HL-60 (cell line): ENCODE measurements around the gene PPP1R3D.
A peak's percentile ranks its signal among the peaks of the same experiment; 100 is the strongest.

Source experiments
- DNase-seq, 2 experiments: peaks; one replicate each; pipeline ENCODE4 v3.0.0-alpha.2; 2010 to 2020; ENCODE audit warnings: low read depth in 1 of 2, low spot score in 1 of 2
- H3K27ac ChIP-seq: fragments of 250-450 bp; sonication (Bioruptor Pico); replicated peaks from 2 replicates; pipeline ENCODE4 v1.5.1; 2020; ENCODE audit warnings: mild to moderate bottlenecking, moderate library complexity
- H3K27me3 ChIP-seq: fragments of 250-450 bp; sonication (Bioruptor Pico); 2 replicates; pipeline ENCODE4 v1.5.1; 2021; ENCODE audit warnings: mild to moderate bottlenecking, moderate library complexity; ENCODE audit not compliant: insufficient read depth, poor library complexity, severe bottlenecking
- H3K4me3 ChIP-seq: replicated peaks from 2 replicates; pipeline ENCODE4 v1.5.1; 2011; ENCODE audit warnings: mild to moderate bottlenecking, control low read depth, low read length; ENCODE audit not compliant: insufficient read depth
- GABPA ChIP-seq: IDR thresholded peaks from 2 replicates; pipeline ENCODE4 v1.6.1; 2012; ENCODE audit warnings: low read depth
- POLR2AphosphoS5 ChIP-seq: IDR thresholded peaks from 2 replicates; pipeline ENCODE4 v1.6.1; 2012; ENCODE audit warnings: low read depth
- SPI1 ChIP-seq: IDR thresholded peaks from 2 replicates; pipeline ENCODE4 v1.6.1; 2012; ENCODE audit warnings: low read depth, mild to moderate bottlenecking, borderline replicate concordance
- TF ChIP-seq, protein P1 (sequence below): IDR thresholded peaks from one replicate; pipeline ENCODE4 v1.5.1; 2011; ENCODE audit warnings: low read length, control low read depth, inconsistent platforms; ENCODE audit not compliant: insufficient read depth
- TF ChIP-seq, protein P2 (sequence below): IDR thresholded peaks from 2 replicates; pipeline ENCODE4 v1.6.1; 2012; ENCODE audit warnings: low read depth; ENCODE audit not compliant: insufficient replicate concordance

The PPP1R3D gene

DNA sequence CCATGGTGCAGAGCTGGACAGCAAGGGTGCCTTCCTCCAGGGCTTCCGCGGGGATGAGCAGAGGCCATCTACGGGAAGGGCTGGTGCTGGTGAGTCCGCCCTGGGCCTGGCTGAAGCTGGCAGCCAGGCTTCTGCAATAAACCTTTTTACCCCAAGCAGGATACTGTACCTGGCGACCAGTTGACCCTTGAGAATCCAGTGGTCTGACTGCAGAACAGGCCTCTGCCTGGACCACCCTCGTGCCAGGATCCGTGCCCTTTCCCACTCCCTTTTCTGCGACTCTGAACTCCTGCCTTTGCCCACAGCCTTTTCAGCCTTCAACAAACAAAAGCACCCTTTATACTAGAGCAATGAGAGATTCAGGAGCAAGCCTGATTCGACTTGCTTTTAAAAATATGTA, 37.0 kb upstream of the PPP1R3D start:
- no peak overlapping the region for H3K4me3 ChIP-seq
- TF ChIP-seq GABPA (no peak), POLR2AphosphoS5 (no peak), SPI1 (no peak)
- TF ChIP-seq, protein P1, sequence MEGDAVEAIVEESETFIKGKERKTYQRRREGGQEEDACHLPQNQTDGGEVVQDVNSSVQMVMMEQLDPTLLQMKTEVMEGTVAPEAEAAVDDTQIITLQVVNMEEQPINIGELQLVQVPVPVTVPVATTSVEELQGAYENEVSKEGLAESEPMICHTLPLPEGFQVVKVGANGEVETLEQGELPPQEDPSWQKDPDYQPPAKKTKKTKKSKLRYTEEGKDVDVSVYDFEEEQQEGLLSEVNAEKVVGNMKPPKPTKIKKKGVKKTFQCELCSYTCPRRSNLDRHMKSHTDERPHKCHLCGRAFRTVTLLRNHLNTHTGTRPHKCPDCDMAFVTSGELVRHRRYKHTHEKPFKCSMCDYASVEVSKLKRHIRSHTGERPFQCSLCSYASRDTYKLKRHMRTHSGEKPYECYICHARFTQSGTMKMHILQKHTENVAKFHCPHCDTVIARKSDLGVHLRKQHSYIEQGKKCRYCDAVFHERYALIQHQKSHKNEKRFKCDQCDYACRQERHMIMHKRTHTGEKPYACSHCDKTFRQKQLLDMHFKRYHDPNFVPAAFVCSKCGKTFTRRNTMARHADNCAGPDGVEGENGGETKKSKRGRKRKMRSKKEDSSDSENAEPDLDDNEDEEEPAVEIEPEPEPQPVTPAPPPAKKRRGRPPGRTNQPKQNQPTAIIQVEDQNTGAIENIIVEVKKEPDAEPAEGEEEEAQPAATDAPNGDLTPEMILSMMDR: no peak
- TF ChIP-seq, protein P2, sequence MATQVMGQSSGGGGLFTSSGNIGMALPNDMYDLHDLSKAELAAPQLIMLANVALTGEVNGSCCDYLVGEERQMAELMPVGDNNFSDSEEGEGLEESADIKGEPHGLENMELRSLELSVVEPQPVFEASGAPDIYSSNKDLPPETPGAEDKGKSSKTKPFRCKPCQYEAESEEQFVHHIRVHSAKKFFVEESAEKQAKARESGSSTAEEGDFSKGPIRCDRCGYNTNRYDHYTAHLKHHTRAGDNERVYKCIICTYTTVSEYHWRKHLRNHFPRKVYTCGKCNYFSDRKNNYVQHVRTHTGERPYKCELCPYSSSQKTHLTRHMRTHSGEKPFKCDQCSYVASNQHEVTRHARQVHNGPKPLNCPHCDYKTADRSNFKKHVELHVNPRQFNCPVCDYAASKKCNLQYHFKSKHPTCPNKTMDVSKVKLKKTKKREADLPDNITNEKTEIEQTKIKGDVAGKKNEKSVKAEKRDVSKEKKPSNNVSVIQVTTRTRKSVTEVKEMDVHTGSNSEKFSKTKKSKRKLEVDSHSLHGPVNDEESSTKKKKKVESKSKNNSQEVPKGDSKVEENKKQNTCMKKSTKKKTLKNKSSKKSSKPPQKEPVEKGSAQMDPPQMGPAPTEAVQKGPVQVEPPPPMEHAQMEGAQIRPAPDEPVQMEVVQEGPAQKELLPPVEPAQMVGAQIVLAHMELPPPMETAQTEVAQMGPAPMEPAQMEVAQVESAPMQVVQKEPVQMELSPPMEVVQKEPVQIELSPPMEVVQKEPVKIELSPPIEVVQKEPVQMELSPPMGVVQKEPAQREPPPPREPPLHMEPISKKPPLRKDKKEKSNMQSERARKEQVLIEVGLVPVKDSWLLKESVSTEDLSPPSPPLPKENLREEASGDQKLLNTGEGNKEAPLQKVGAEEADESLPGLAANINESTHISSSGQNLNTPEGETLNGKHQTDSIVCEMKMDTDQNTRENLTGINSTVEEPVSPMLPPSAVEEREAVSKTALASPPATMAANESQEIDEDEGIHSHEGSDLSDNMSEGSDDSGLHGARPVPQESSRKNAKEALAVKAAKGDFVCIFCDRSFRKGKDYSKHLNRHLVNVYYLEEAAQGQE: no peak
- no peak overlapping the region for H3K27ac ChIP-seq
- no peaks in the 10 kb centered on the region for H3K27me3 ChIP-seq
- no peak for DNase-seq

DNA sequence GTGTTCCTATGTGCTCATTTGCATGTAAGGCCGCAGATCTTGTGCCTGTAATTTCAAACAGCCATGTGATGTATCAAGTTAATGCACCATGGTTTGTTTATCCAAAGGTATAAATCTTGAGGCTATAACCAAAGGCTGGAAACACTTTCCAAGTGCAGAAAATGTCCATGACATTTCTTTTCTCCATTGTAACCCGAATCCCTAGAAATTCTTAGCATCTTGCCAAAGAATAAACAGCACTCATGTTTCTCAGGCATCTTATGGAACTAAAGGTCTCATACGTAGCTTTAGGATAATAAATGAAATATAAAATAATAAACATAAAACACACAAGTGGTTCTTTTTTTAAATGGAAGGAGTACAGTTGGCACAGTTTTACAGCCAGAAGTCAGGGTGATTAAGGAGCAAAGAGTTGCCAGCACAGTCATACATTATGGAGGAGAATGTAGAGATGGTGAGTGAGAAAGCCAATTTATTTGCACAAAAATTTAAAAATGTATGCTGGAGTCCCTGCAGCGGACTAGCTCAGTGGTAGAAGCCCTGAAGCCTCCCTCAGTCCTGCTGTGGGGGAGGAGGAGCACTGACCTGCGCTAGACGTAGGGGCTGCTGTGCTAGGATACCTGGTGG, 36.2 kb upstream of the PPP1R3D start:
- TF ChIP-seq POLR2AphosphoS5 (no peak), GABPA (no peak), SPI1 (no peak)
- TF ChIP-seq, protein P2: no peak
- TF ChIP-seq, protein P1: no peak
- Histone ChIP-seq H3K27me3 (no peaks in the 10 kb centered on the region), H3K27ac (no peak overlapping the region), H3K4me3 (no peak overlapping the region)
- no peak for DNase-seq

DNA sequence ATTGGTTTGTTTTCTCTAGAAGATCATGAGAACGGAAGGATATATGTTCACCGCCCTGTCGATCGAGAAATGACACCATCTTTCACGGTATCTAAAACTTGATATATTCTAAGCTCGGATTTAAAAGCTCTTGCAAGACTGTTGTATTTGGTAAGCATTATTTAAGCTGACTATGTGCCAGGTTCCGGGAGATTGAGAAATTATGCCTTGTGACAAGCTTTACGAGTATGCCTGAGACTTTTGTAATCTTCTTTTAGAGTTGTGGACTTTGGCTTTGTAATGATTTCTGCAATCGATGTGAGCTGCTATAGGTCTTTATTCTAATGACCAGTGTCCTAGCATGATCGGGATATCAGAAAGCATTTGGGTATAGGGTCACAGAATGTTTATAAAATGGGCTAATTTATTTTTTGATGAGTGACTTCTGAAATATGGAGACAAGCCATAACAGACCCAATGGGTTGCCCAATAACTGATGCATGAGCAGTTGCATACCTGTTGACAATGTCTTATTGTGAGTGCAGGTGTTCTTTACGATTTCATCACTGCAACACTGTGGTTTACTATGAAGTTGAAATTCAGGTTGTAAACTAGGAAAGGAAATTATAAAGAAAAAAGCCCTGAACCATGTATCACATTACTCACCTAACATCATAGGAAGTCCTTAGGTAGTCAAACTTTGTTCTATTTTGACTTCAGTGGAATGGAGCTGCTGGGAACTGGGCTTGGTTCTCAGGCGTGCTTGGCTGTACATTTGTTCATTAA, 32.1 kb upstream of the PPP1R3D start:
- DNase-seq: peak in 1 of 2 experiments; percentile 25
- no peak for TF ChIP-seq POLR2AphosphoS5
- no peak for TF ChIP-seq SPI1
- TF ChIP-seq GABPA: no peak
- TF ChIP-seq, protein P2: no peak
- TF ChIP-seq, protein P1: no peak
- no peak overlapping the region for H3K4me3 ChIP-seq
- H3K27ac ChIP-seq: 0 out of 2 replicates have a peak overlapping the region, but pooled peaks have one; percentile 31
- H3K27me3 ChIP-seq: no peaks in the 10 kb centered on the region
